Coronary artery (tissue), 2 donors: Measurements from ENCODE around the gene ZDHHC24.
A peak's percentile ranks its signal among the peaks of the same experiment; 100 is the strongest.

Experiments
- DNase-seq: peaks from one replicate; pipeline ENCODE4 v3.0.0-alpha.2; 2017; ENCODE audit warnings: low spot score
- H3K27ac ChIP-seq, 2 donors: fragments of 200-600 bp; sonication (generic); one replicate each; pipeline ENCODE4 v1.5.1; 2016 to 2019
- H3K4me3 ChIP-seq: fragments of 200-600 bp; sonication (generic); 2 replicates; pipeline ENCODE4 v1.5.1; 2016; ENCODE audit warnings: mild to moderate bottlenecking, moderate library complexity
- CTCF ChIP-seq: fragments of 200-600 bp; sonication (generic); IDR thresholded peaks from one replicate; pipeline ENCODE4 v1.5.1; 2019; ENCODE audit warnings: antibody characterized with exemption

ZDHHC24 gene

DNA sequence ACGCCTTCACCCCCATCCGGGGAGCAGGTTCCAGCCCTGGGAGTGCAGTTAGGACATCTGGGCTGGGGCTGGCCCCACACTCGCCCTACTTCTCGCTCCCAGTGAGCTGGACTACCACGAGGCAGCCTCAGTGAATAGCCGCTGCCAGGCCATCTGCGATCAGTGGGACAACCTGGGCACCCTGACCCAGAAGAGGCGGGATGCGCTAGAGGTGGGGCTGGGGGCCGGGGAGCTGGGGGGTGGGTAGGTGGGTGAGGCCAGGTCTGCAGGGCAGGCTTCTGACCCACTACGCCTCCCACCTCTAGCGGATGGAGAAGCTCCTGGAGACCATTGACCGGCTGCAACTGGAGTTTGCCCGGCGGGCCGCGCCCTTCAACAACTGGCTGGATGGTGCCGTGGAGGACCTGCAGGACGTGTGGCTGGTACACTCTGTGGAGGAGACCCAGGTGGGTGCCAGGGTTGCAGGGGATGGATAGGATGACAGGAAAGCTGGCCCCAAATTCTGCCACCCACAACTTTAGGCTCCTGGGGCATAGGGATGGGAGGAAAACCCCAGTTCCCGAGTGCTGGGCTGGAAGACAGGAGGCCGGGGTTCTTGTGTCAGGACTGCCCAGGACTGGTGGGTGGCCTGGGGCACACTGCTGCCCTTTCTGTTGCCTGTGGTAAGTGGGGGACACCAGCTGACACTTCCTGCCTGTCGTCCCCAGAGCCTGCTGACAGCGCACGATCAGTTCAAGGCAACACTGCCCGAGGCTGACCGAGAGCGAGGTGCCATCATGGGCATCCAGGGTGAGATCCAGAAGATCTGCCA, 14.2 kb upstream of the ZDHHC24 start:
- no peak for TF ChIP-seq CTCF
- peak; percentile 70 for DNase-seq
- peak overlapping the region in 1 of 2 donors; percentile 1 for H3K27ac ChIP-seq
- H3K4me3 ChIP-seq, result no peak overlapping the region

GRCh38 chr11:66559142-66559865, 13.5 kb upstream of the ZDHHC24 start:
- no peak for TF ChIP-seq CTCF
- peak overlapping the region in 1 of 2 donors; percentile 1 for H3K27ac ChIP-seq
- peak overlapping the region; percentile 57 for H3K4me3 ChIP-seq
- peak; percentile 61 for DNase-seq

DNA sequence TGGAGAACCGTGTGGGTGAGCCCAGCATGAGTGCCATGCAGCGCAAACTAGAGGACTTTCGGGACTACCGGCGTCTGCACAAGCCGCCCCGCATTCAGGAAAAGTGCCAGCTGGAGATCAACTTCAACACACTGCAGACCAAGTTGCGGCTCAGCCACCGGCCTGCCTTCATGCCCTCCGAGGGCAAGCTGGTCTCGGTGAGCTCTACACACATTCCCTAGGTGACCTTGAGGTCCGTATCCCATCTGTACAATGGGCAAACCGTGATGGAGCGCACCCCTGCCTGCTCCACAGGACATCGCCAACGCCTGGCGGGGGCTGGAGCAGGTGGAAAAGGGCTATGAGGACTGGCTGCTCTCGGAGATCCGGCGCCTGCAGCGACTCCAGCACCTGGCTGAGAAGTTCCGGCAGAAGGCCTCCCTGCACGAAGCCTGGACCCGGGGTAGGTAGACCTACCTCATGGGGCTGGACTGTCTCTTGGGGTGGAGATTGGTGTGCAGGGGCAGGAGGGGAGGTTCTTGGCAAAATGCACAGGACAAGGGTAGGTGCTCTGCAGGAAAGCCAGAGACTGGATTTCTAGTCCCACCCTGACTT, 12.0 kb upstream of the ZDHHC24 start:
- Histone ChIP-seq H3K4me3 (no peak overlapping the region), H3K27ac (no peak overlapping the region)
- DNase-seq, result peak; percentile 70
- TF ChIP-seq CTCF, result no peak

GRCh38 chr11:66556086-66556485, 10.2 kb upstream of the ZDHHC24 start:
- no peak for DNase-seq
- no peak overlapping the region for H3K4me3 ChIP-seq
- no peak overlapping the region for H3K27ac ChIP-seq
- TF ChIP-seq CTCF, result no peak

GRCh38 chr11:66555416-66555815, 9.6 kb upstream of the ZDHHC24 start:
- Histone ChIP-seq H3K4me3 (no peak overlapping the region), H3K27ac (no peak overlapping the region)
- DNase-seq, result no peak
- TF ChIP-seq CTCF, result no peak

- Histone ChIP-seq H3K27ac (peak overlapping the region in 1 of 2 donors; percentile 35), H3K4me3 (no peak overlapping the region)
- DNase-seq, result no peak
- no peak for TF ChIP-seq CTCF
Observed at GRCh38 chr11:66554602-66555001, 8.8 kb upstream of the ZDHHC24 start.
